ENCODE results near the gene HOXA4.
A peak's percentile ranks its signal among the peaks of the same experiment; 100 is the strongest.

HOXA4 gene

GRCh38 chr7:27170426-27171324 is 40.1 kb upstream of the HOXA4 start:
- no peak for DNase-seq (ENCODE audit: low spot score)
- H3K27ac ChIP-seq = peak overlapping the region; percentile 96
- POLR2A ChIA-PET (ENCODE audit: low non-redundant PET) = no interaction called here
- TF ChIP-seq, protein P1, sequence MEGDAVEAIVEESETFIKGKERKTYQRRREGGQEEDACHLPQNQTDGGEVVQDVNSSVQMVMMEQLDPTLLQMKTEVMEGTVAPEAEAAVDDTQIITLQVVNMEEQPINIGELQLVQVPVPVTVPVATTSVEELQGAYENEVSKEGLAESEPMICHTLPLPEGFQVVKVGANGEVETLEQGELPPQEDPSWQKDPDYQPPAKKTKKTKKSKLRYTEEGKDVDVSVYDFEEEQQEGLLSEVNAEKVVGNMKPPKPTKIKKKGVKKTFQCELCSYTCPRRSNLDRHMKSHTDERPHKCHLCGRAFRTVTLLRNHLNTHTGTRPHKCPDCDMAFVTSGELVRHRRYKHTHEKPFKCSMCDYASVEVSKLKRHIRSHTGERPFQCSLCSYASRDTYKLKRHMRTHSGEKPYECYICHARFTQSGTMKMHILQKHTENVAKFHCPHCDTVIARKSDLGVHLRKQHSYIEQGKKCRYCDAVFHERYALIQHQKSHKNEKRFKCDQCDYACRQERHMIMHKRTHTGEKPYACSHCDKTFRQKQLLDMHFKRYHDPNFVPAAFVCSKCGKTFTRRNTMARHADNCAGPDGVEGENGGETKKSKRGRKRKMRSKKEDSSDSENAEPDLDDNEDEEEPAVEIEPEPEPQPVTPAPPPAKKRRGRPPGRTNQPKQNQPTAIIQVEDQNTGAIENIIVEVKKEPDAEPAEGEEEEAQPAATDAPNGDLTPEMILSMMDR (conservative IDR thresholded peaks at IDR 0.05; ENCODE audit: low read depth) = no peak
- CTCF ChIA-PET = interaction anchor here (0.7 to 4.1 kb wide), 3 partner anchors 9 to 604 kb away, joined by 3 to 30 read pairs (median 3); no protein-coding TSS in a partner anchor

- POLR2A ChIA-PET (ENCODE audit: low non-redundant PET) = no interaction called here
- CTCF ChIA-PET = interaction anchor here (0.7 to 4.1 kb wide), 3 partner anchors 10 to 605 kb away, joined by 3 to 30 read pairs (median 3); no protein-coding TSS in a partner anchor
- peak overlapping the region; percentile 96 for H3K27ac ChIP-seq
- TF ChIP-seq, protein P1 (conservative IDR thresholded peaks at IDR 0.05; ENCODE audit: low read depth) = no peak
- DNase-seq (ENCODE audit: low spot score) = no peak
These were observed 39.3 kb upstream of the HOXA4 start for GRCh38 chr7:27169658-27170425.

DNA sequence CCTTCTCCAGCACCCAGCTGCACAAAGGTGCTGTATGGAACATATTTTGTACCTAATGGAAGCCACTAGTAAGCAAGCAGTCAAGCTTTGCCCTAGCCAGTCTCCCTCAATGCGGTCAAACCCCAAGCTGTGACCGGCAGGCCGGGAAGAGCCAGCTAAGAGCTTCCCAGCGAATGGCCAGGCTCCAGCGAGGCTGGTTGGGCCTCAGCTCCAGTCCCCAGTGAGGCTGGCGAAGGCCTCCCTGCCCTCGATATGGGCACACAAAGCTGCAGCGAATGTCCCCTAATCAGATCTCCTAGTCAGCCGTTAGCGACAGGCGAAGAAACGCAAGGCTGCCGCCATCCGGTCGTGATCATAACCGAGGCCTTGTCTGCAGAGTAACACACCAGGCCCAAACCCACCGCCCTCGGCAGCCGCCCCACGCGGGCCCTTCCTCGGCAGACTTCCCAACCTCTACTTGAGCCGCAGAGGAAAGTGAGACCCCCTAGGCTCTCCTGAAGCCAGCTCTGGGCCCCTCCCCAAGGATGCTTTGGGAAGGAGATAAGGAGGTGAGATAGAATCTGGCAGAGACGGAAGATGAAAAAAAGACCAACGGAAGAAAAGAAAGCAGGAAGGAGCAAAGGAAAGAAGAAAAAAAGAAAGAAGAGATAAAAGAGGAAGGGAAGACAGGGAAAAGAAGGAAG is 37.8 kb upstream of the HOXA4 start:
- ChIA-PET CTCF (interaction anchor here (0.5 to 4.1 kb wide), 4 partner anchors 11 to 883 kb away, joined by 3 to 30 read pairs (median 4); partner anchors contain the start of gene HOXA3), POLR2A (ENCODE audit: low non-redundant PET) (interaction anchor here (0.6 kb wide), 1 partner anchor 37 kb away, joined by 3 read pairs; no protein-coding TSS in a partner anchor)
- no peak for DNase-seq (ENCODE audit: low spot score)
- TF ChIP-seq, protein P1 (conservative IDR thresholded peaks at IDR 0.05; ENCODE audit: low read depth) = peak; percentile 52; the same call in 1 of the 2 replicates
- peak overlapping the region; percentile 96 for H3K27ac ChIP-seq

- H3K27ac ChIP-seq = peak overlapping the region; percentile 96
- POLR2A ChIA-PET (ENCODE audit: low non-redundant PET) = no interaction called here
- CTCF ChIA-PET = interaction anchor here (0.6 to 4.1 kb wide), 4 partner anchors 12 to 308 kb away, joined by 3 to 30 read pairs (median 3); partner anchors contain the start of gene HOXA3
- no peak for DNase-seq (ENCODE audit: low spot score)
- TF ChIP-seq, protein P1 (conservative IDR thresholded peaks at IDR 0.05; ENCODE audit: low read depth) = no peak
These were observed 37.3 kb upstream of the HOXA4 start for GRCh38 chr7:27167916-27168264.

DNA sequence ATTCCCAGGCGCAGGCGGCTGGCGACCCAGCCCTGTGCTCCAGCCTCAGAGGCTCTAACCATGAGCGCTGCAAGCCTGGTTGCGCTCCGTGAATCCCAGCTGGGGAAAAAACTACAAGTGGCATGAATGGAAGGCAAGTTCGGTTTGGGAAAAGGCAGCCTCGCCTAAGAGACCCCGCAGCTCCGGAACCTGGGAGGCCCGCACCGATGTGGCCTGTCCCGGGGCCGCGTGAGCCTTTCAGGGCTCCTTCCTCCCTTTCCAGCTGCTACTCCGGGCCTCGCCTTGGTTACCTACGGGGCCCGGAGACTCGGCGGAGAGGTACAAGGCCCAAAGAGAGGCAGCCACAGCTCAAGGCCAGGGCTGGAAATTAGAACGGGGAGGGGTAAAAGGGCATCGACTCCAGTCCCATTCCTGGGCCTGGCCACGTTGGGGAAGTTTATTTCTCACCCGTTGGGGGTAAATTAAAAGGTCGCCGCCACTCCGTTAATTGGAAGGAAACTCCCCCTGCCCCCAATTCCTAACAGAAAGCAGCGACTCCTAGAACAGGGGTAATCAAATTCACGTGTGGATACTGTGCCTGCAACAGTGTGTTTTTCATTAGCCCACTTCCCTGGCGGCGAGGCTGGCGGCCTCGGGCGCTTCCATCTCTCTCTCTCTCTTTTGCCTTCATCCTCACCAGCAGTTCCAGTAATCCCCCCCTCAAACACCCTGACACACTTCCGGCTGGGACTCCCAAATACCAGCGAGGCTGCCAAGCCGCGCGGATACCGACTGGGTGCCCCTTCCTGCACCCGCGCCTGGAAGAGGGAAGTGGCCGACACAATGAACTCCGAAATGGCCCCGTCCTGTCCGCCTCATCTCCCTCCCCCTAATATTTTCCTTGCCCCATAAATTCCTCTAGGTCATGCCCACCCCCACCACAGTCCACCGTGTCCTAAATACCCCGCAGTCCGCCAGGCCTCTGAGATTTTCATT is 36.3 kb upstream of the HOXA4 start:
- H3K27ac ChIP-seq = peak overlapping the region; percentile 96
- DNase-seq (ENCODE audit: low spot score) = no peak
- ChIA-PET CTCF (interaction anchor here (0.6 to 1.4 kb wide), 5 partner anchors 12 to 43 kb away, joined by 3 to 5 read pairs (median 4); no protein-coding TSS in a partner anchor), POLR2A (ENCODE audit: low non-redundant PET) (no interaction called here)
- TF ChIP-seq, protein P1 (conservative IDR thresholded peaks at IDR 0.05; ENCODE audit: low read depth) = no peak
